Trophoblast cell (in vitro differentiated cells and primary cell): ENCODE results near the gene KCNH1.

ENCODE experiments used
- DNase-seq, 2 donors: peaks; one replicate each; pipeline ENCODE4 v3.0.0-alpha.2; 2016
- H2AFZ ChIP-seq: 2 replicates; pipeline ENCODE4 v1.6.1; 2013; ENCODE audit warnings: low read length, moderate library complexity, mild to moderate bottlenecking; ENCODE audit not compliant: insufficient read depth, poor library complexity
- H2AK5ac ChIP-seq: 2 replicates; pipeline ENCODE4 v1.6.1; 2013; ENCODE audit warnings: mild to moderate bottlenecking, low read length
- H2BK120ac ChIP-seq: 2 replicates; pipeline ENCODE4 v1.6.1; 2013; ENCODE audit warnings: low read length, mild to moderate bottlenecking, moderate library complexity; ENCODE audit not compliant: insufficient read depth, poor library complexity
- H2BK12ac ChIP-seq: 2 replicates; pipeline ENCODE4 v1.6.1; 2013; ENCODE audit warnings: mild to moderate bottlenecking, low read length, moderate library complexity
- H2BK5ac ChIP-seq: 2 replicates; pipeline ENCODE4 v1.6.1; 2013; ENCODE audit warnings: low read length, low read depth, moderate library complexity, mild to moderate bottlenecking; ENCODE audit not compliant: poor library complexity
- H3K14ac ChIP-seq: 2 replicates; pipeline ENCODE4 v1.6.1; 2013; ENCODE audit warnings: mild to moderate bottlenecking, low read length
- H3K18ac ChIP-seq: 2 replicates; pipeline ENCODE4 v1.6.1; 2013; ENCODE audit warnings: mild to moderate bottlenecking, low read length
- H3K23ac ChIP-seq: 2 replicates; pipeline ENCODE4 v1.6.1; 2013; ENCODE audit warnings: low read length
- H3K27ac ChIP-seq: 2 replicates; pipeline ENCODE4 v1.5.1; 2013; ENCODE audit warnings: low read depth, mild to moderate bottlenecking, inconsistent platforms, low read length, moderate library complexity
- H3K27me3 ChIP-seq: 2 replicates; pipeline ENCODE4 v1.6.1; 2013; ENCODE audit warnings: inconsistent platforms, mild to moderate bottlenecking, low read length, moderate library complexity; ENCODE audit not compliant: insufficient read depth
- H3K36me3 ChIP-seq, 2 experiments: 1 replicate in 1 of 2; 2 replicates in 1 of 2; pipeline ENCODE4 v1.6.1; 2013; ENCODE audit warnings: low read length in 2 of 2, mild to moderate bottlenecking in 2 of 2, moderate library complexity in 1 of 2; ENCODE audit not compliant: insufficient read depth in 2 of 2, control insufficient read depth in 1 of 2
- H3K4ac ChIP-seq: 2 replicates; pipeline ENCODE4 v1.6.1; 2013; ENCODE audit warnings: low read depth, mild to moderate bottlenecking, low read length, moderate library complexity
- H3K4me1 ChIP-seq, 2 experiments: 1 replicate in 1 of 2; 2 replicates in 1 of 2; pipeline ENCODE4 v1.6.1; 2013; ENCODE audit warnings: low read length in 2 of 2, mild to moderate bottlenecking in 2 of 2, moderate library complexity in 1 of 2; ENCODE audit not compliant: insufficient read depth in 2 of 2, control insufficient read depth in 1 of 2
- H3K4me2 ChIP-seq: 2 replicates; pipeline ENCODE4 v1.6.1; 2013; ENCODE audit warnings: inconsistent platforms, mild to moderate bottlenecking, low read length, moderate library complexity
- H3K4me3 ChIP-seq: 2 replicates; pipeline ENCODE4 v1.5.1; 2013; ENCODE audit warnings: mild to moderate bottlenecking, low read depth, low read length, inconsistent platforms
- H3K79me1 ChIP-seq: one replicate; pipeline ENCODE4 v1.6.1; 2013; ENCODE audit warnings: low read length
- H3K79me2 ChIP-seq: 2 replicates; pipeline ENCODE4 v1.6.1; 2013; ENCODE audit warnings: low read length, mild to moderate bottlenecking; ENCODE audit not compliant: control insufficient read depth, insufficient read depth, poor library complexity
- H3K9ac ChIP-seq: 2 replicates; pipeline ENCODE4 v1.6.1; 2013; ENCODE audit warnings: mild to moderate bottlenecking, low read length
- H3K9me3 ChIP-seq: 2 replicates; pipeline ENCODE4 v1.6.1; 2013; ENCODE audit warnings: low read depth, mild to moderate bottlenecking, control low read depth, inconsistent platforms, low read length; ENCODE audit not compliant: insufficient read depth
- H4K12ac ChIP-seq: 2 replicates; pipeline ENCODE4 v1.6.1; 2013; ENCODE audit warnings: low read depth, mild to moderate bottlenecking, low read length, moderate library complexity
- H4K8ac ChIP-seq: 2 replicates; pipeline ENCODE4 v1.6.1; 2013; ENCODE audit warnings: low read depth, mild to moderate bottlenecking, low read length, moderate library complexity
- H4K91ac ChIP-seq: one replicate; pipeline ENCODE4 v1.6.1; 2013; ENCODE audit warnings: low read depth, mild to moderate bottlenecking, low read length, moderate library complexity
- WGBS: extraction: QIAGEN DNeasy Blood & Tissue Kit; methylation state at CpG from one replicate; pipeline ENCODE4 v1.1.7; 2013; ENCODE audit warnings: missing lambda C conversion rate; ENCODE audit not compliant: insufficient read length, insufficient coverage; ENCODE audit errors: extremely low coverage; 5-methylcytosine and 5-hydroxymethylcytosine counted together

The KCNH1 gene

GRCh38 chr1:211091867-211092266, 42.1 kb downstream of the KCNH1 start:
- Histone ChIP-seq H4K12ac (no peak overlapping the region), H2BK120ac (no peak overlapping the region)

DNA sequence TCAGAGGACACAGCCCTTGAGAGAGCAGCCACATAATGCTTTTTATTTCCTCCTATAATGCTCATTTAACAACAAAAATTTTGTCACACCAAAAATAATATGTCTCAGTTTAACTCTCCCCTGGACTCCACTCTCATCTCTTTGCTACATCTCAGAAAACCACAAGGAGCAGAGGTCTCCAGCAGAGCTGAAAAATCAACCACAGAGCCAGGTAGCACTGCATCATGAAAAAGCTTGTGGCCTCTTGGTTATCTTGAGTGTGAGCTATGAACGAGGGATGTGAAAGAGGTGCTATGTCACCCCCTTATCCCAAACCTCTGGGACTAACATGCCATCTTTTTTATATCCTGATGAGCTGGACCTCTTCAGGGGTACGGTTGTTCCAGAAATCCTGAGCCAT, 44.4 kb downstream of the KCNH1 start:
- H4K8ac ChIP-seq = no peak overlapping the region
- WGBS = no CpG with 5 or more reads among the region's 2 CpGs
- H3K4me3 ChIP-seq = no peak overlapping the region

More at GRCh38 chr1:211091867-211092266, 42.1 kb downstream of the KCNH1 start:
- WGBS = no CpG with 5 or more reads among the region's 2 CpGs
- Histone ChIP-seq H3K4ac (no peak overlapping the region), H3K79me1 (no peaks in the 10 kb centered on the region), H3K18ac (no peak overlapping the region), H3K4me2 (no peak overlapping the region), H2AK5ac (no peak overlapping the region), H3K79me2 (no peaks in the 10 kb centered on the region), H2AFZ (no peak overlapping the region), H3K27me3 (no peaks in the 10 kb centered on the region), H4K91ac (no peak overlapping the region), H3K27ac (no peak overlapping the region), H3K4me1 (no peaks in the 10 kb centered on the region), H2BK12ac (no peak overlapping the region), H3K23ac (no peak overlapping the region), H4K8ac (no peak overlapping the region), H3K9ac (no peak overlapping the region), H3K4me3 (no peak overlapping the region), H3K36me3 (no peaks in the 10 kb centered on the region), H2BK5ac (no peak overlapping the region), H3K9me3 (no peaks in the 10 kb centered on the region), H3K14ac (no peak overlapping the region)
- no peak for DNase-seq

GRCh38 chr1:211088156-211088555, 45.8 kb downstream of the KCNH1 start:
- Histone ChIP-seq H3K27ac (no peak overlapping the region), H3K9me3 (no peaks in the 10 kb centered on the region), H2AK5ac (no peak overlapping the region), H3K4me3 (no peak overlapping the region), H3K36me3 (no peaks in the 10 kb centered on the region), H4K8ac (no peak overlapping the region), H3K4ac (no peak overlapping the region), H3K18ac (no peak overlapping the region), H4K12ac (no peak overlapping the region), H3K14ac (no peak overlapping the region), H3K79me2 (no peaks in the 10 kb centered on the region), H4K91ac (no peak overlapping the region), H2AFZ (no peak overlapping the region), H3K27me3 (no peaks in the 10 kb centered on the region), H2BK12ac (no peak overlapping the region), H2BK120ac (no peak overlapping the region), H3K79me1 (no peaks in the 10 kb centered on the region), H2BK5ac (no peak overlapping the region), H3K4me1 (no peaks in the 10 kb centered on the region), H3K4me2 (no peak overlapping the region), H3K23ac (no peak overlapping the region), H3K9ac (no peak overlapping the region)
- WGBS = no CpG with 5 or more reads among the region's 1 CpG
- no peak for DNase-seq

More for the DNA sequence above, 44.4 kb downstream of the KCNH1 start:
- H2AFZ ChIP-seq = no peak overlapping the region
- H3K79me2 ChIP-seq = no peaks in the 10 kb centered on the region
- no peak for DNase-seq
- no peak overlapping the region for H3K18ac ChIP-seq
- H2BK12ac ChIP-seq = no peak overlapping the region
- H3K27ac ChIP-seq = no peak overlapping the region
- no peak overlapping the region for H3K4me2 ChIP-seq
- no peak overlapping the region for H3K9ac ChIP-seq
- no peak overlapping the region for H2BK5ac ChIP-seq
- H3K9me3 ChIP-seq = no peaks in the 10 kb centered on the region
- no peaks in the 10 kb centered on the region for H3K36me3 ChIP-seq
- H4K91ac ChIP-seq = no peak overlapping the region
- no peak overlapping the region for H2AK5ac ChIP-seq
- no peak overlapping the region for H2BK120ac ChIP-seq
- no peak overlapping the region for H3K23ac ChIP-seq
- no peak overlapping the region for H3K4ac ChIP-seq
- no peaks in the 10 kb centered on the region for H3K4me1 ChIP-seq
- H3K27me3 ChIP-seq = no peaks in the 10 kb centered on the region
- no peaks in the 10 kb centered on the region for H3K79me1 ChIP-seq
- no peak overlapping the region for H3K14ac ChIP-seq
- no peak overlapping the region for H4K12ac ChIP-seq

DNA sequence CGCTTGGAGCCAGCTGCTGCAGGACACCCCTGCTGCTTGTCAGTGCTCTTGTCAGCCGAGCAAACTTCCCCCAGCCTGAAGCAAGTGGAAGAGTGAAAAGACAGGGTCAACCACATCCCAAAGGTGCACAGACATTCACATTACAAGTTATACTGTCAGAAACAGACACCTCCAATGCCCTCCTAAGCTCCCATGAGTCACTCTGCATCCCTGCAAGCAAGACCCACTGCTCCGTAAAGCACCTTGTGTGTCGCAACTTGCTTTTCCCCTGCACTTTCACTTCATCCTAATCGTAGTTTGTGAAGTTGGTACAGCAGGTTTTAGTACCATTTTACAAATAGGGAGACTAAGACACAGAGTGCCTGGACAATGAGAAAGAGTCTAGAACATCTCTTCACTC, 51.1 kb downstream of the KCNH1 start:
- H3K9ac ChIP-seq = no peak overlapping the region
- no peak overlapping the region for H2BK120ac ChIP-seq
- H2AFZ ChIP-seq = no peak overlapping the region
- peaks cover 0 to 3% of the 10 kb centered on the region in 2 experiments for H3K4me1 ChIP-seq
- no peak overlapping the region for H3K18ac ChIP-seq
- no peak overlapping the region for H3K27ac ChIP-seq
- H3K79me1 ChIP-seq = no peaks in the 10 kb centered on the region
- H3K36me3 ChIP-seq = no peaks in the 10 kb centered on the region
- H3K4me3 ChIP-seq = no peak overlapping the region
- H2AK5ac ChIP-seq = no peak overlapping the region
- H3K23ac ChIP-seq = no peak overlapping the region
- H3K14ac ChIP-seq = no peak overlapping the region
- H3K4ac ChIP-seq = no peak overlapping the region
- no peak overlapping the region for H4K91ac ChIP-seq
- peak overlapping the region; percentile 3 for H3K4me2 ChIP-seq
- no peak overlapping the region for H2BK12ac ChIP-seq
- WGBS = no CpG with 5 or more reads among the region's 5 CpGs
- no peaks in the 10 kb centered on the region for H3K79me2 ChIP-seq
- no peaks in the 10 kb centered on the region for H3K27me3 ChIP-seq
- no peaks in the 10 kb centered on the region for H3K9me3 ChIP-seq
- no peak overlapping the region for H4K12ac ChIP-seq
- H2BK5ac ChIP-seq = no peak overlapping the region
- H4K8ac ChIP-seq = no peak overlapping the region
- peak in 1 of 2 donors; percentile 26 for DNase-seq
